ENCODE results near the gene SERPINA4.

SERPINA4 gene

GRCh38 chr14:94598816-94599655 is 37.8 kb downstream of the SERPINA4 start:
- no peak for TF ChIP-seq CTCF (IDR thresholded peaks at IDR 0.05; ENCODE audit: insufficient read depth, low read length, poor library complexity, severe bottlenecking)
- no peak for TF ChIP-seq EZH2phosphoT487 (conservative IDR thresholded peaks at IDR 0.05; ENCODE audit: low read length)
- Histone ChIP-seq H3K4me2 (ENCODE audit: low read depth, low read length, poor library complexity, severe bottlenecking) (no peak overlapping the region), H4K20me1 (ENCODE audit: low read depth, low read length) (no peaks in the 10 kb centered on the region), H3K9ac (ENCODE audit: low read length) (no peak overlapping the region), H3K27ac (ENCODE audit: low read depth, low read length) (no peak overlapping the region), H3K79me2 (ENCODE audit: insufficient read depth, low read length) (no peaks in the 10 kb centered on the region), H3F3A (ENCODE audit: insufficient read depth) (no peaks in the 10 kb centered on the region), H3K9me3 (ENCODE audit: insufficient read depth, low read length) (no peaks in the 10 kb centered on the region), H2AFZ (ENCODE audit: low read depth, low read length, severe bottlenecking) (no peak overlapping the region), H3K9me2 (replicated peaks; ENCODE audit: insufficient read depth, low read length) (no peaks in the 10 kb centered on the region), H3K36me3 (ENCODE audit: low read length) (no peaks in the 10 kb centered on the region), H3K27me3 (ENCODE audit: low read length) (no peaks in the 10 kb centered on the region), H3K4me3 (ENCODE audit: insufficient read depth, low read length, poor library complexity, severe bottlenecking) (no peak overlapping the region)

- no peaks in the 10 kb centered on the region for H4K20me1 ChIP-seq (ENCODE audit: low read depth, low read length)
- no peak overlapping the region for H2AFZ ChIP-seq (ENCODE audit: low read depth, low read length, severe bottlenecking)
- H3F3A ChIP-seq (ENCODE audit: insufficient read depth): no peaks in the 10 kb centered on the region
- TF ChIP-seq EZH2phosphoT487 (conservative IDR thresholded peaks at IDR 0.05; ENCODE audit: low read length): no peak
- no peak for TF ChIP-seq CTCF (IDR thresholded peaks at IDR 0.05; ENCODE audit: insufficient read depth, low read length, poor library complexity, severe bottlenecking)
- no peak overlapping the region for H3K4me2 ChIP-seq (ENCODE audit: low read depth, low read length, poor library complexity, severe bottlenecking)
- H3K36me3 ChIP-seq (ENCODE audit: low read length): no peaks in the 10 kb centered on the region
- H3K9me3 ChIP-seq (ENCODE audit: insufficient read depth, low read length): no peaks in the 10 kb centered on the region
- H3K27me3 ChIP-seq (ENCODE audit: low read length): no peaks in the 10 kb centered on the region
- no peaks in the 10 kb centered on the region for H3K79me2 ChIP-seq (ENCODE audit: insufficient read depth, low read length)
- H3K4me3 ChIP-seq (ENCODE audit: insufficient read depth, low read length, poor library complexity, severe bottlenecking): no peak overlapping the region
- H3K27ac ChIP-seq (ENCODE audit: low read depth, low read length): no peak overlapping the region
- H3K9me2 ChIP-seq (replicated peaks; ENCODE audit: insufficient read depth, low read length): no peaks in the 10 kb centered on the region
- no peak overlapping the region for H3K9ac ChIP-seq (ENCODE audit: low read length)
Observed at GRCh38 chr14:94599656-94600004, 38.4 kb downstream of the SERPINA4 start.

DNA sequence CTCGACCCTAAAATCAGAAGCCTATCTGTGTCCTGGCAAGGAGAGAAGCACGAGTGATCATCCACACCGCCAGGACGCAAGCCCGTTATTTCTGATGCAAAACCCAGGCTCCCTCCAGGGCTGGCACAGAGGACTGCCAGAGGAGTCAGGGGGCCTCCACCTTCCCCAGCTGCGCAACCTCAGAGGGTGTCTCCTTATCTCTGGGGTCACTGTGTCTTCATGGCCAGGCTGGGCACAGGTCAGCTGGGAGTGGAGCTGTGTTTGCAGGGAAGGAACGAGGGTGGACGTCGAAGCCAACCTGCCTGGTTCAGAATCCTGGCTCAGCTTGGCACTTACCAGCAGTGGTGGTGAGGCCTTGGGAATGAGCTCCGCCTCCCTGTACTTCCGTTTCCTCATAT is 38.9 kb downstream of the SERPINA4 start:
- no peak overlapping the region for H2AFZ ChIP-seq (ENCODE audit: low read depth, low read length, severe bottlenecking)
- no peaks in the 10 kb centered on the region for H3K36me3 ChIP-seq (ENCODE audit: low read length)
- H3F3A ChIP-seq (ENCODE audit: insufficient read depth): no peaks in the 10 kb centered on the region
- no peak overlapping the region for H3K27ac ChIP-seq (ENCODE audit: low read depth, low read length)
- no peaks in the 10 kb centered on the region for H3K79me2 ChIP-seq (ENCODE audit: insufficient read depth, low read length)
- no peak overlapping the region for H3K4me2 ChIP-seq (ENCODE audit: low read depth, low read length, poor library complexity, severe bottlenecking)
- H3K27me3 ChIP-seq (ENCODE audit: low read length): no peaks in the 10 kb centered on the region
- H4K20me1 ChIP-seq (ENCODE audit: low read depth, low read length): no peaks in the 10 kb centered on the region
- no peaks in the 10 kb centered on the region for H3K9me3 ChIP-seq (ENCODE audit: insufficient read depth, low read length)
- H3K9ac ChIP-seq (ENCODE audit: low read length): no peak overlapping the region
- TF ChIP-seq CTCF (IDR thresholded peaks at IDR 0.05; ENCODE audit: insufficient read depth, low read length, poor library complexity, severe bottlenecking): no peak
- no peak for TF ChIP-seq EZH2phosphoT487 (conservative IDR thresholded peaks at IDR 0.05; ENCODE audit: low read length)
- H3K4me3 ChIP-seq (ENCODE audit: insufficient read depth, low read length, poor library complexity, severe bottlenecking): no peak overlapping the region
- H3K9me2 ChIP-seq (replicated peaks; ENCODE audit: insufficient read depth, low read length): no peaks in the 10 kb centered on the region

All from SU-DHL-6 (cell line).